Small intestine (tissue), 16 donors: ENCODE data around the gene DRG1. TPM values are rescaled to one million over a fixed set of nuclear protein-coding genes. Genes with fewer than 3 reads are reported as not detected.
A peak's percentile ranks its signal among the peaks of the same experiment; 100 is the strongest.

Source experiments
- DNase-seq, 2 donors: peaks; one replicate each; pipeline versions ENCODE4 v3.0.0 to v3.0.0-alpha.2; 2013
- FAIRE-seq: peaks from 2 replicates; lab custom pipeline; 2012; peaks lifted over from hg19 to GRCh38; lab: Jason Lieb, UNC
- H3K27ac ChIP-seq, 3 donors: one replicate each; pipeline ENCODE4 v1.5.1; 2013; ENCODE audit warnings: low read length in 2 of 3, mild to moderate bottlenecking in 2 of 3, control low read depth in 1 of 3, inconsistent platforms in 1 of 3, low read depth in 1 of 3, moderate library complexity in 1 of 3
- H3K27me3 ChIP-seq, 3 donors: one replicate each; pipeline ENCODE4 v1.6.1; 2013; ENCODE audit warnings: low read length in 3 of 3, inconsistent platforms in 1 of 3; ENCODE audit not compliant: control insufficient read depth in 3 of 3, insufficient read depth in 3 of 3
- H3K36me3 ChIP-seq, 3 donors: one replicate each; pipeline ENCODE4 v1.6.1; 2013; ENCODE audit warnings: low read length in 3 of 3, inconsistent platforms in 1 of 3, low read depth in 1 of 3, mild to moderate bottlenecking in 1 of 3, moderate library complexity in 1 of 3; ENCODE audit not compliant: control insufficient read depth in 3 of 3, insufficient read depth in 2 of 3
- H3K4me1 ChIP-seq, 3 donors: one replicate each; pipeline ENCODE4 v1.6.1; 2013; ENCODE audit warnings: low read length in 2 of 3, inconsistent platforms in 1 of 3, low read depth in 1 of 3, mild to moderate bottlenecking in 1 of 3, moderate library complexity in 1 of 3; ENCODE audit not compliant: control insufficient read depth in 3 of 3, insufficient read depth in 2 of 3
- H3K4me3 ChIP-seq, 3 donors: one replicate each; pipeline ENCODE4 v1.5.1; 2013; ENCODE audit warnings: low read length in 3 of 3, control low read depth in 1 of 3, inconsistent platforms in 1 of 3, low read depth in 1 of 3, mild to moderate bottlenecking in 1 of 3, moderate library complexity in 1 of 3
- H3K9me3 ChIP-seq, 2 donors: one replicate each; pipeline ENCODE4 v1.6.1; 2013; ENCODE audit warnings: low read depth in 1 of 2, low read length in 1 of 2; ENCODE audit not compliant: control insufficient read depth in 2 of 2, insufficient read depth in 1 of 2
- WGBS, 3 donors: extraction: QIAGEN DNeasy Blood & Tissue Kit; methylation state at CpG; one replicate each; pipeline ENCODE4 v1.1.7; 2013; 5-methylcytosine and 5-hydroxymethylcytosine counted together
- long read RNA-seq, 10 donors: transcript quantifications; one replicate each; lab custom pipeline, GENCODE V29; 2026
- polyA plus RNA-seq, 4 donors: library from polyadenylated mRNA; stranded (reverse) in 3 of 4; unstranded in 1 of 4; fragments of 200-250 nt in 3 of 4; fragments of 120-200 nt in 1 of 4; gene quantifications; one replicate each; pipeline versions ENCODE4 v1.2.1 to v1.2.3, GENCODE V29; 2013
- donor health status: healthy with polysubstance abuse.
- donor health status: control.
- donor health status: control.
- donor health status: Bipolar disorder and iron deficiency.
- donor health status: healthy.

DRG1 gene, protein sequence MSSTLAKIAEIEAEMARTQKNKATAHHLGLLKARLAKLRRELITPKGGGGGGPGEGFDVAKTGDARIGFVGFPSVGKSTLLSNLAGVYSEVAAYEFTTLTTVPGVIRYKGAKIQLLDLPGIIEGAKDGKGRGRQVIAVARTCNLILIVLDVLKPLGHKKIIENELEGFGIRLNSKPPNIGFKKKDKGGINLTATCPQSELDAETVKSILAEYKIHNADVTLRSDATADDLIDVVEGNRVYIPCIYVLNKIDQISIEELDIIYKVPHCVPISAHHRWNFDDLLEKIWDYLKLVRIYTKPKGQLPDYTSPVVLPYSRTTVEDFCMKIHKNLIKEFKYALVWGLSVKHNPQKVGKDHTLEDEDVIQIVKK
- polyA plus RNA-seq: 10 to 100 TPM; 39.2 to 58.6 (median 43.1) TPM
- long read RNA-seq, donor 1, transcript DRG1-204 (3 exons, 677 nt): minor isoform, 5 of 33 reads
- long read RNA-seq, donor 1, transcript DRG1-201 (9 exons, 1,746 nt): major isoform, 28 of 33 reads
- long read RNA-seq, donor 1, partial matches to known transcripts: 0 of 33 reads
- long read RNA-seq, donor 1, other reads (novel, unspliced or antisense): 0 of 33 reads
- long read RNA-seq, donor 2, transcript DRG1-201 (9 exons, 1,746 nt): major isoform, 12 of 12 reads
- long read RNA-seq, donor 2, partial matches to known transcripts: 0 of 12 reads
- long read RNA-seq, donor 2, other reads (novel, unspliced or antisense): 0 of 12 reads
- long read RNA-seq, donor 3, transcript DRG1-201 (9 exons, 1,746 nt): major isoform, 12 of 13 reads
- long read RNA-seq, donor 3, partial matches to known transcripts: 0 of 13 reads
- long read RNA-seq, donor 3, other reads (novel, unspliced or antisense): 0 of 13 reads
- long read RNA-seq, donor 4: 0 reads
- long read RNA-seq, donor 5, partial matches to known transcripts: 0 of 4 reads
- long read RNA-seq, donor 5, other reads (novel, unspliced or antisense): 0 of 4 reads
- long read RNA-seq, donor 6, transcript DRG1-201 (9 exons, 1,746 nt): major isoform, 15 of 15 reads
- long read RNA-seq, donor 6, partial matches to known transcripts: 0 of 15 reads
- long read RNA-seq, donor 6, other reads (novel, unspliced or antisense): 0 of 15 reads
- long read RNA-seq, donor 7, transcript DRG1-201 (9 exons, 1,746 nt): major isoform, 50 of 60 reads
- long read RNA-seq, donor 7, transcript DRG1-204 (3 exons, 677 nt): minor isoform, 5 of 60 reads
- long read RNA-seq, donor 7, partial matches to known transcripts: 5 of 60 reads
- long read RNA-seq, donor 7, other reads (novel, unspliced or antisense): 0 of 60 reads
- long read RNA-seq, donor 8, partial matches to known transcripts: 0 of 4 reads
- long read RNA-seq, donor 8, other reads (novel, unspliced or antisense): 0 of 4 reads
- long read RNA-seq, donor 9, transcript DRG1-201 (9 exons, 1,746 nt): major isoform, 6 of 6 reads
- long read RNA-seq, donor 9, partial matches to known transcripts: 0 of 6 reads
- long read RNA-seq, donor 9, other reads (novel, unspliced or antisense): 0 of 6 reads
- long read RNA-seq, donor 10, transcript DRG1-201 (9 exons, 1,746 nt): major isoform, 22 of 25 reads
- long read RNA-seq, donor 10, partial matches to known transcripts: 0 of 25 reads
- long read RNA-seq, donor 10, other reads (novel, unspliced or antisense): 0 of 25 reads

DNA sequence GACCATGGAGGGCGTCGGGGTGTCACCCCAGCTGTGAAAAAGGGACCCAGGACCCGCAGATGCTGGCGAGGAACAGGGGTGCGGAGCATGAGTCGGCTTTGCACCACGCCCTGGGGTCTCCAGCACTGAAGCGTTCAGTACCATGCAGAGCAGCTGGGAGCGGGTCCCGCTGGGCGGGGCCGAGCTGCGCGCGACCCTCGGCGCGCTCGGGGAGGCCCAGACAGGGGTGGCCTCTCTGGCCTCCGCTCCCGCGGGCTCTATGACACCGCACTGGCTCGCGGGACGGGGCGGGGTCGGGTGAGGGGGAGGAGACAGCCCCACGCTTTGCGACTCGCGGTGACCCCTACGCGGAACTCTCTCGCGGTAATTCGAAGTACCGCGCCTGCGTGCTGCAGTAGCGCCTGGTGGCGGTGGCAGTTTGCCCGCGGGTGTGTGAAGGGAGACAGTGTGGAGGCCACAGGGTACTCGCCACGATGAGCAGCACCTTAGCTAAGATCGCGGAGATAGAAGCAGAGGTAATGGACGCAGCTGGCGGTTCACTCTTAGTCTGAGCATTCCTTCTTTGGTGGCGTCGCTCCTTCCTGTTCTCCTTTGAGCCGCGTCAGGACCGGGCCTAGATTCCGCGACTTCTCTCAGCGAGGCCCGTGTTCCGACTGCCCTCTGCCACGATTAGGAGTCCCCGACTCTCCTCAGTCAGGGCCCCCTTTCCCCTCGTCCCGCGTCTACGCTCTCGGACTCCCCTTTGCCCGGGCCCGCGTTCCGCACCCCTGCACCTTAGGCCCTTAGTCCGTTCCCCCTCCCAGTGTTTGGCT, at the start of gene DRG1:
Gene DRG1, plus strand, starts transcription at position 394 of the 812 bp plus-strand sequence. Its CDS starts 80 bp downstream, at position 474.
- peak within 1 kb of the TSS; percentile 76 to 86 (median 81) for H3K27ac ChIP-seq
- H3K27me3 ChIP-seq: no peaks in the 10 kb centered on the region
- peaks cover 0 to 28% (median 4%) of the 10 kb centered on the region in 3 donors for H3K36me3 ChIP-seq
- H3K4me3 ChIP-seq: peak within 1 kb of the TSS; percentile 69 to 87 (median 82)
- peaks cover 0 to 9% (median 6%) of the 10 kb centered on the region in 3 donors for H3K4me1 ChIP-seq
- 0 to 1% (median 0%) methylated on average over 67 to 72 of the region's 72 CpGs for WGBS, 3 donors
- no peaks in the 10 kb centered on the region for H3K9me3 ChIP-seq
- FAIRE-seq: no peak
- DNase-seq: peak; percentile 95 to 98

DNA sequence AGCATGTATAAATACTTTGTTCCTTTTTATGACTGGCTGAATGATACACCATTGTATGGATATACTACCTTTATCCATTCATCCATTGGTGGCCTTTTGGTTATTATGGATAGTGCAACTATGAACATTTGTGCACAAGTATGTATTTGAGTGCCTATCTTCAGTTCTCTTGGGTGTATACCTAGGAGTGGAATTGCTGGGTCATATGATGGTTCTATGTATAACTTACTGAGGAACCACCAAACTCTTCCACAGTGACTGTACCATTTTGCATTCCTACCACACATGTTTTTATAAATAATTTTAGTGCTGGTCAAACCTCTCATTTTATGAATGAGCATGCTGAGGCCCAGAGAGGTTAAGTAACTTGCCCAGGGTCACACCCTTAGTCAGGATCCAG, 49.4 kb upstream of the DRG1 start:
- Histone ChIP-seq H3K27ac (no peak overlapping the region), H3K36me3 (peaks cover 0 to 1% (median 0%) of the 10 kb centered on the region in 3 donors), H3K4me3 (no peak overlapping the region), H3K4me1 (peaks cover 0 to 5% (median 0%) of the 10 kb centered on the region in 3 donors), H3K27me3 (no peaks in the 10 kb centered on the region), H3K9me3 (no peaks in the 10 kb centered on the region)
- no peak for DNase-seq
- FAIRE-seq: no peak

DNA sequence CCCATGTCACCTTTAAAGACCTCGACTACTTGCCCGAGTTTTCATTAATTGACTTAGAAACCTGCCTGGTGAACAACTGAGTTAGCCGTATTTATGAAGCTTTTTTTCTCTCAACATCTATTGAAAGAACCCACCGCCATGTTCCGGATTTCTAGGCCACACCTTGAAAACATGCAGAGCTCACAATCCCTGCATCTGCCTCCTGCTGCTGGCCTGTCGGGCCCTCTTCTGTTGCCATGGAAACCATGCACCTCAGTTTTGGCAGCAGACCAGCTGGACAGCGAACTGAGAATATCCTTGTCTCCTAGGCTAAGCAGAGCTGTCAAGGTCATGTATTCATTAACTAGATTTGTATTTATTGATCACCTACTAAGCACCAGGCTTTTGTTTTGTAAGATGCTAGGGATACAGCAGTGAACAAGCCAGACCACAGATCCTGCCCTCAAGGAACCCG, 49.0 kb upstream of the DRG1 start:
- no peaks in the 10 kb centered on the region for H3K9me3 ChIP-seq
- no peaks in the 10 kb centered on the region for H3K36me3 ChIP-seq
- DNase-seq: peak in 1 of 2 donors; percentile 29
- 23 to 56% (median 38%) methylated on average over 8 of the region's 8 CpGs for WGBS, 3 donors
- no peak overlapping the region for H3K27ac ChIP-seq
- no peak overlapping the region for H3K4me3 ChIP-seq
- H3K27me3 ChIP-seq: no peaks in the 10 kb centered on the region
- FAIRE-seq: no peak
- H3K4me1 ChIP-seq: peaks cover 0 to 4% (median 0%) of the 10 kb centered on the region in 3 donors

DNA sequence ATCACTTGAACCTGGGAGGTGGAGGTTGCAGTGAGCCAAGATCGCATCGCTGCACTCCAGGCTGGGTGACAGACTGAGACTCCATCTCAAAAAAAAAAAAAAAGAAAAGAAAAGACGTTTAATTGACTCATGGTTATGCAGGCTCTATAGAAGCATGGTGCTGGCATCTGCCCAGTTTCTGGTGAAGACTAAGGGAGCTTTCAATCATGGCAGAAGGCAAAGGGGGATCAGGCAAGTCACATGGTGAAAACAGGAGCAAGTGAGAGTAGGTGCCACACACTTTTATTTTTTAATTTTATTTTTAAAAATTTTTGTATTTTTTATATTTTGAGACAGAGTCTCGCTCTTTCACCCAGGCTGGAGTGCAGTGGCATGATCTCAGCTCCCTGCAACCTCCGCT, 44.9 kb upstream of the DRG1 start:
- H3K27me3 ChIP-seq: no peaks in the 10 kb centered on the region
- H3K4me1 ChIP-seq: no peaks in the 10 kb centered on the region
- FAIRE-seq (no peak), DNase-seq (no peak)
- no peaks in the 10 kb centered on the region for H3K36me3 ChIP-seq
- no peaks in the 10 kb centered on the region for H3K9me3 ChIP-seq
- H3K27ac ChIP-seq: no peak overlapping the region
- no peak overlapping the region for H3K4me3 ChIP-seq
- 73 to 78% (median 74%) methylated on average over 5 of the region's 5 CpGs for WGBS, 3 donors

DNA sequence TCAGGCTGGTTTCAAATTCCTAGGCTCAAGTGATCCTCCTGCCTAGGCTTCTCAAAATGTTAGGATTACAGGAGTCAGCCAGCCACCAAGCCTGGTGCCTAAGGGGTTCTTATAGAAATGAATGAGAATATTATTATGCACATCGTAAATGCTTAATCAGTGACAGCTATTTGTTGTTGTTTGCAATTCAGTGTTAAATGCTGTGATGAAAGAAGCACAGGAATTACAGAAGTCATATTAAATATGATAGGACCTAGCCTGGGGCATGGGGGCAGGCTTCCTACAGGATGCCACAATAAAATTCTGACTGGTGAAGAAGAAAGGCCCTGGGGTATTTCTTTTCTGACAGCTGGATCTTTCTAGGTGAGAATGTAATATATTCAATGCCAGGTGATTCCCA, 39.4 kb upstream of the DRG1 start:
- H3K27ac ChIP-seq: no peak overlapping the region
- no peak for DNase-seq
- no peak overlapping the region for H3K4me3 ChIP-seq
- 82 to 95% (median 84%) methylated on average over 1 of the region's 1 CpG for WGBS, 3 donors
- no peaks in the 10 kb centered on the region for H3K27me3 ChIP-seq
- no peak for FAIRE-seq
- no peaks in the 10 kb centered on the region for H3K36me3 ChIP-seq
- no peaks in the 10 kb centered on the region for H3K9me3 ChIP-seq
- no peaks in the 10 kb centered on the region for H3K4me1 ChIP-seq

DNA sequence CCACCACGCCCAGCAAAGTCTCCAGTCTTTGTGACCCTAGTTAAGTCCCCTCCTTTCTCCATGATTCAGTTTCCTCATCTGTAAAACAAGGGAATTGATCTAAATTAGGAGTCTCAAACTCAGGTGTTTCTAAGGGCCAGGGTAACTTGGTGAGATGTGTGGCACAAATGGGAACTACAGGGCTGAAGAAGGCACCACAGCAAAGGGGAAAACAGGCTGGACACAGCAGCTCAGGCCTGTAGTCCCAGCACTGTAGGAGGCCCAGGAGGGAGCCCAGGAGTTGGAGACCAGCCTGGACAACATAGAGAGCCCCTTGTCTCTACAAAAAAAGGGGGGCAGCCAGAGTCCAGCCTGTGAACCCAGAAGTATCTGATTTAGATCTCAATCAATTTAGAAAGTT, 37.7 kb upstream of the DRG1 start:
- 35 to 96% (median 83%) methylated on average over 1 of the region's 1 CpG for WGBS, 3 donors
- no peaks in the 10 kb centered on the region for H3K4me1 ChIP-seq
- FAIRE-seq (no peak), DNase-seq (no peak)
- H3K27ac ChIP-seq: no peak overlapping the region
- no peaks in the 10 kb centered on the region for H3K9me3 ChIP-seq
- H3K4me3 ChIP-seq: no peak overlapping the region
- H3K36me3 ChIP-seq: no peaks in the 10 kb centered on the region
- H3K27me3 ChIP-seq: no peaks in the 10 kb centered on the region

DNA sequence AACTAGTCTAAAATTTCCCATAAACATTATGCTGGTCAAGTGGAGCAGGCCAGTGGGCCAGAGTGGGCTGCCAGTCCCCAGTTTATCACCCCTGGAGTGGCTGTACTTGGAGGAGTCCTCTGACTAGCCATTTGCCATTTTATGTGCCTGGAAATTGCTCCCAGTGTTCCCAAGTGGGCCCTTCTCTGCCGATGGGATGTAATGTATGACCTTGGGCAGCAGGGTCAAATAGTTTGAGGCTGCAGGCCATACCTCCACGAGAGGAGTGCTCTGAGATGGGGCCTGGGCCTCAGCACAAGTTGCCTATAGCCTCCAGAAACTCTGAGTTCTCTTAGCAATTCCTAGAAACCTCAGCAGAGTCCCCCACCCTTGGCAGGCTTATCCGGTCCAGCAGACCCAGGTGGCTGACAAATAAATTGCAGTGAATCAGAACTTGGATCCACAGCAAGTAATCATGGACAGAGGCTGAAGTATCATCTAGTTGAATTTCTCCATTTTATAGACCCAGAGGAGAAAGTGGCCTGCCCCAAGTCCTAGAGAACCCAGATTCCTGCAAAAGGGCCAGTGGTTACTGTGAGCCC, 35.4 kb upstream of the DRG1 start:
- FAIRE-seq (no peak), DNase-seq (no peak)
- Histone ChIP-seq H3K27ac (no peak overlapping the region), H3K36me3 (no peaks in the 10 kb centered on the region), H3K4me1 (no peaks in the 10 kb centered on the region), H3K27me3 (no peaks in the 10 kb centered on the region), H3K9me3 (no peaks in the 10 kb centered on the region), H3K4me3 (no peak overlapping the region)
- 69 to 72% (median 70%) methylated on average over 3 of the region's 3 CpGs for WGBS, 3 donors
